HUES48 (cell line): ENCODE data around the gene ANO8.

Experiments used
- H3K27ac ChIP-seq: one replicate; pipeline ENCODE4 v1.7.0; 2013; ENCODE audit warnings: low read depth, low read length, inconsistent platforms
- H3K27me3 ChIP-seq: 2 replicates; pipeline ENCODE4 v1.6.1; 2013; ENCODE audit warnings: mild to moderate bottlenecking, low read length; ENCODE audit not compliant: control insufficient read depth, insufficient read depth
- H3K36me3 ChIP-seq: 2 replicates; pipeline ENCODE4 v1.6.1; 2013; ENCODE audit warnings: low read length; ENCODE audit not compliant: control insufficient read depth, insufficient read depth
- H3K4me1 ChIP-seq: 2 replicates; pipeline ENCODE4 v1.6.1; 2013; ENCODE audit warnings: mild to moderate bottlenecking, low read length; ENCODE audit not compliant: control insufficient read depth, insufficient read depth
- H3K4me3 ChIP-seq: 2 replicates; pipeline ENCODE4 v1.5.1; 2013; ENCODE audit warnings: mild to moderate bottlenecking, low read depth, low read length
- H3K9ac ChIP-seq: 2 replicates; pipeline ENCODE4 v1.6.1; 2013; ENCODE audit warnings: mild to moderate bottlenecking, low read depth, low read length, moderate library complexity
- H3K9me3 ChIP-seq: 2 replicates; pipeline ENCODE4 v1.6.1; 2013; ENCODE audit warnings: low read length; ENCODE audit not compliant: control insufficient read depth, insufficient read depth

ANO8 gene

GRCh38 chr19:17305517-17306284 lies 29.0 kb downstream of the ANO8 start, which contains the start of gene MRPL34:
Gene MRPL34, plus strand, starts transcription at chr19:17305872. Its CDS starts 21 bp downstream, at chr19:17305893.
- Histone ChIP-seq H3K4me1 (peaks cover 25% of the 10 kb centered on the region), H3K4me3 (peak within 1 kb of the TSS; percentile 82), H3K36me3 (peaks cover 7% of the 10 kb centered on the region; the same call in 1 of the 2 replicates), H3K27ac (peak within 1 kb of the TSS; percentile 86), H3K27me3 (no peaks in the 10 kb centered on the region), H3K9me3 (no peaks in the 10 kb centered on the region), H3K9ac (peak within 1 kb of the TSS; percentile 80)

- H3K4me1 ChIP-seq: peaks cover 20% of the 10 kb centered on the region
These were observed 29.5 kb downstream of the ANO8 start for GRCh38 chr19:17305216-17305516.

GRCh38 chr19:17304386-17305215 lies 30.1 kb downstream of the ANO8 start:
- Histone ChIP-seq H3K27ac (no peak overlapping the region), H3K4me3 (peak overlapping the region; percentile 6; the same call in 1 of the 2 replicates), H3K36me3 (peaks cover 9% of the 10 kb centered on the region; the same call in 1 of the 2 replicates), H3K4me1 (peaks cover 20% of the 10 kb centered on the region), H3K27me3 (no peaks in the 10 kb centered on the region), H3K9me3 (no peaks in the 10 kb centered on the region), H3K9ac (no peak overlapping the region)

More at GRCh38 chr19:17305216-17305516, 29.5 kb downstream of the ANO8 start:
- peak overlapping the region; percentile 56 for H3K27ac ChIP-seq
- H3K9me3 ChIP-seq: no peaks in the 10 kb centered on the region
- peak overlapping the region; percentile 6; the same call in 1 of the 2 replicates for H3K4me3 ChIP-seq
- no peaks in the 10 kb centered on the region for H3K27me3 ChIP-seq
- no peak overlapping the region for H3K9ac ChIP-seq
- peaks cover 9% of the 10 kb centered on the region; the same call in 1 of the 2 replicates for H3K36me3 ChIP-seq

DNA sequence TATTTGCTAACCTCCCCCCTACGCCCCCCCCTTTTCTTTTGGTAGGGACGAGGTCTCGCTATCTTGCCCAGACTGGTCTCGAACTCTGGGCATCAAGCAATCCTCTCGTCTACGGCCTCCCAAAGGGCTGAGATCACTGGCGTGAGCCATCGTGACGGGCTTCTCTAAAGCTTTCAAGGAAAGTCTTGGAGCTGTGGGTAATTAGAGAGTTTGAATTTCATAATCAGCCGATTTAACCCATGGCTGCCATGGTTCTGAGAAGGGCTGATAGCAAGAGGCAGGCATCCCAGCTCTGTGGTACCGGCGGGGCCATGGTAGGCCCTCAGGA lies 30.8 kb downstream of the ANO8 start:
- no peak overlapping the region for H3K27ac ChIP-seq
- peaks cover 20% of the 10 kb centered on the region for H3K4me1 ChIP-seq
- H3K9me3 ChIP-seq: no peaks in the 10 kb centered on the region
- no peak overlapping the region for H3K4me3 ChIP-seq
- H3K36me3 ChIP-seq: peaks cover 11% of the 10 kb centered on the region; the same call in 1 of the 2 replicates
- no peaks in the 10 kb centered on the region for H3K27me3 ChIP-seq
- no peak overlapping the region for H3K9ac ChIP-seq

DNA sequence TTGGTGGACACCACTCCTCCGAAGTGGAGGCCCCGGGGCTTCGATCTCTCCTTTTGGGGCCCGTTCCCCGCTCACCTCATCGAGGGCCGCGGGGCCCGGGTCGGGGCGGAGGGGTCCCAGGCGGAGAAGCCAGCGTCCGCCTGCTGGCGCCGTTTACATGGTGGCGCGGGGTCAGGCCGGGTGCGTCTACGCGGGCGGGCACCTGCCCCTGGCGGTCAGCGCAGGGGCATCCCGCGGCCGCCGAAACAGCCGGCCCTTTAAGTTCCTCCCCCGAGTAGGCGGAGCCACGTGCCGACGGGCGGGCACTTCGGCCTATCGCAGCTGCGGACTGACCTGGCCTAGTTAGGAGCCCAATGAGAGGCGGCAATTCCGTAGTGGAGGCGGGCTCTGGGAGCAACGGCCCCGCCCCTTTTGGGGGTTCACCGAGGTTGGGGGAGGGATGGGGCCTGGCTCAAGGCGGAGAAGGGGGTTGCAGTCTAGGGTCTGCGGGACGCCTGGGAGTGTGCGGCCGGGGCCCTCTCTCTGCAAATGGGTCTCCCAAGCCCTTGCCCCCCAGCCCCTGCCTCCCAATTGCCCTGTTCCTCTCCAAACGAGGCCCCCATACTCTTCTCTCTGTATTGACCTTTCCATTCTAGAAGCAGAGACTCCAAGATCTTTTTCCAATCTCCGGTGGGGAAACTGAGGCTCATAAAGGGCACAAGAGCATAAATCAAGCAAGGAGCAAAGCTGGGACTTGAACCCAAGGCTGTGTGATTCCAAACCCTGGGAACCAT lies 31.3 kb downstream of the ANO8 start, which contains the start of gene ABHD8:
ABHD8 (minus strand) TSS at position 259 of the 773 bp plus-strand sequence. CDS start 1,809 bp downstream, outside the sequence.
- H3K9ac ChIP-seq: no peak within 1 kb of the TSS; the same call in 1 of the 2 replicates
- peak within 1 kb of the TSS; percentile 74 for H3K27ac ChIP-seq
- no peaks in the 10 kb centered on the region for H3K27me3 ChIP-seq
- H3K36me3 ChIP-seq: peaks cover 14% of the 10 kb centered on the region
- H3K9me3 ChIP-seq: peaks cover 1% of the 10 kb centered on the region; the same call in 1 of the 2 replicates
- peaks cover 20% of the 10 kb centered on the region for H3K4me1 ChIP-seq
- peak within 1 kb of the TSS; percentile 65 for H3K4me3 ChIP-seq

DNA sequence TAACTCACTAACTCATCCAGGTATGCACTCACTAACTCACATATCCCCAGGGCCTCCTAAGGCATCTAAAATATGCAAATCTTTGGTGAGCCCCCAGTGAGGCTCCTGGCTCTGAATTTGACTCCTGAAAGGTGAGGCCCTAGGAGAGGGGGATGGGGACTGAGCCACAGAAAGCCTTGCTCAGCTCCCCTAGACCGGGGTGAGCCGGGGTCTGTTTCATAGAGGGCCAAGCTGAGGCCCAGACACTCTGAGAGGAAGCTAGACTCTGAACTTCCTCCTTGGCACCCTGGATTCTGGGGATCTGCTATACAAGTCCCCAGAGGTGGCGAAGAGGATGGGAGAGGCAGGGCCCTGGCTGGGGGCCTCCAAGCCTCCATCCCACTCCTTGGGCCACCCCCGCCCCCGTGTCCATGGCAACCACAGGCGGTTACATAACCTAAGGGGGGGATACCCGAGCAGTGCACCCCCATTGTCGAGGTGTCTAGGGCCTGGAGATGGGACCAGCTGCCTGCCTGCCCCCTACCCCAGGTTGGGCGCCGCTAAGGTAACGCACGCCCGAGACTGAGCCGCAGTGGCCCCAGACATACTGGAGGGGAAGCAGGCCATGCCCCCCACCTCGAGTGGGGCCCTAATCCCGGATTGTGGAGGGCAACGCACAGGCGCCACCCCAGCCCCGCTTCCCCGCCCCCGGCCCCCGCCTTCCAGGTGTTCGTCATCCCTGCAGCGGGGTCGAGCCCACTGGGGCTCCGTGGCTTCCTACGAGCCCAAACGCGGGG lies 32.1 kb downstream of the ANO8 start:
- peak overlapping the region; percentile 65 for H3K4me3 ChIP-seq
- H3K27me3 ChIP-seq: no peaks in the 10 kb centered on the region
- H3K9me3 ChIP-seq: peaks cover 5% of the 10 kb centered on the region; the same call in 1 of the 2 replicates
- no peak overlapping the region; the same call in 1 of the 2 replicates for H3K9ac ChIP-seq
- peaks cover 19% of the 10 kb centered on the region for H3K36me3 ChIP-seq
- H3K27ac ChIP-seq: peak overlapping the region; percentile 74
- peaks cover 20% of the 10 kb centered on the region for H3K4me1 ChIP-seq

- H3K27ac ChIP-seq: no peak overlapping the region
- H3K4me1 ChIP-seq: peaks cover 20% of the 10 kb centered on the region
- no peak overlapping the region for H3K4me3 ChIP-seq
- peaks cover 5% of the 10 kb centered on the region; the same call in 1 of the 2 replicates for H3K9me3 ChIP-seq
- peaks cover 29% of the 10 kb centered on the region for H3K36me3 ChIP-seq
- H3K9ac ChIP-seq: no peak overlapping the region
- H3K27me3 ChIP-seq: no peaks in the 10 kb centered on the region
These were observed 33.5 kb downstream of the ANO8 start for GRCh38 chr19:17300992-17301619.

GRCh38 chr19:17296976-17297375 lies 37.7 kb downstream of the ANO8 start:
- H3K27ac ChIP-seq: no peak overlapping the region
- H3K36me3 ChIP-seq: peaks cover 32% of the 10 kb centered on the region
- no peak overlapping the region for H3K4me3 ChIP-seq
- H3K9ac ChIP-seq: no peak overlapping the region
- H3K9me3 ChIP-seq: peaks cover 5% of the 10 kb centered on the region; the same call in 1 of the 2 replicates
- H3K4me1 ChIP-seq: peaks cover 5% of the 10 kb centered on the region
- no peaks in the 10 kb centered on the region for H3K27me3 ChIP-seq

- peaks cover 3% of the 10 kb centered on the region; the same call in 1 of the 2 replicates for H3K4me1 ChIP-seq
- H3K36me3 ChIP-seq: peaks cover 28% of the 10 kb centered on the region
- no peak overlapping the region for H3K9ac ChIP-seq
- no peaks in the 10 kb centered on the region for H3K27me3 ChIP-seq
- H3K27ac ChIP-seq: no peak overlapping the region
- no peak overlapping the region for H3K4me3 ChIP-seq
- peaks cover 5% of the 10 kb centered on the region; the same call in 1 of the 2 replicates for H3K9me3 ChIP-seq
These were observed 38.4 kb downstream of the ANO8 start for GRCh38 chr19:17296273-17296672.
